Prostate gland (tissue), 2 donors: ENCODE data around the gene SPATC1L.
"Not testable (repeated sequence)": the region's sequence is repeated elsewhere in the genome, so short reads cannot be mapped to it uniquely, and the experiment has no call there.

Source experiments
- CTCF ChIP-seq, 4 experiments: fragments of 200-600 bp in 2 of 4; fragments of 450-650 bp in 2 of 4; sonication (generic) in 2 of 4; IDR thresholded peaks; 1 replicate in 3 of 4; 2 replicates in 1 of 4; pipeline ENCODE4 v1.5.1; 2016 to 2019; ENCODE audit warnings: antibody characterized with exemption in 4 of 4, mild to moderate bottlenecking in 2 of 4, moderate library complexity in 2 of 4
- POLR2A ChIP-seq: fragments of 450-650 bp; IDR thresholded peaks from one replicate; pipeline ENCODE4 v1.6.1; 2016; ENCODE audit warnings: antibody characterized with exemption, mild to moderate bottlenecking
- POLR2AphosphoS5 ChIP-seq: sonication (generic); formaldehyde crosslinking; IDR thresholded peaks from one replicate; pipeline ENCODE4 v1.6.1; 2017; ENCODE audit warnings: antibody characterized with exemption

- TF ChIP-seq POLR2AphosphoS5, POLR2A: not testable (repeated sequence)
- TF ChIP-seq CTCF (IDR thresholded peaks at IDR 0.05) = peak; percentile 13 to 61 (median 56)
Observed at GRCh38 chr21:46147429-46147828, 36.8 kb downstream of the SPATC1L start.
